Right atrium auricular region (tissue), 2 donors: ENCODE measurements around the gene RIPOR2. TPM values are rescaled to one million over a fixed set of nuclear protein-coding genes. Genes with fewer than 3 reads are reported as not detected.

Source experiments
- DNase-seq: peaks from one replicate; pipeline ENCODE4 v3.0.0-alpha.2; 2019; ENCODE audit warnings: low spot score
- H3K27ac ChIP-seq, 2 donors: fragments of 200-600 bp; sonication (generic); 1 replicate in 1 of 2; 2 replicates in 1 of 2; pipeline ENCODE4 v1.5.1; 2016 to 2019
- H3K27me3 ChIP-seq, 2 donors: fragments of 200-600 bp; sonication (generic); one replicate each; pipeline versions ENCODE4 v1.5.1 to v1.6.0; 2017 to 2019
- H3K36me3 ChIP-seq: fragments of 200-600 bp; sonication (generic); one replicate; pipeline ENCODE4 v1.5.1; 2016
- H3K4me1 ChIP-seq, 2 donors: fragments of 200-600 bp; sonication (generic); one replicate each; pipeline versions ENCODE4 v1.5.1 to v1.6.0; 2017 to 2019
- H3K4me3 ChIP-seq, 2 donors: fragments of 200-600 bp; sonication (generic); 1 replicate in 1 of 2; 2 replicates in 1 of 2; pipeline ENCODE4 v1.5.1; 2017 to 2019; ENCODE audit warnings: mild to moderate bottlenecking in 1 of 2, moderate library complexity in 1 of 2
- H3K9me3 ChIP-seq, 2 donors: fragments of 200-600 bp; sonication (generic); one replicate each; pipeline ENCODE4 v1.5.1; 2019
- total RNA-seq, 2 donors: library from RNA; depleted of rRNA; stranded (reverse); fragments of >200 nt; gene quantifications; one replicate each; pipeline ENCODE4 v1.1.0, GENCODE V29; 2016
- TF ChIP-seq, protein P1 (sequence below), 2 donors: fragments of 200-600 bp; sonication (generic); IDR thresholded peaks; one replicate each; pipeline ENCODE4 v1.5.1; 2019; ENCODE audit warnings: antibody characterized with exemption in 2 of 2

Gene RIPOR2
- total RNA-seq, 2 donors from 2014 or later = 2.4 to 7.3 TPM

DNA sequence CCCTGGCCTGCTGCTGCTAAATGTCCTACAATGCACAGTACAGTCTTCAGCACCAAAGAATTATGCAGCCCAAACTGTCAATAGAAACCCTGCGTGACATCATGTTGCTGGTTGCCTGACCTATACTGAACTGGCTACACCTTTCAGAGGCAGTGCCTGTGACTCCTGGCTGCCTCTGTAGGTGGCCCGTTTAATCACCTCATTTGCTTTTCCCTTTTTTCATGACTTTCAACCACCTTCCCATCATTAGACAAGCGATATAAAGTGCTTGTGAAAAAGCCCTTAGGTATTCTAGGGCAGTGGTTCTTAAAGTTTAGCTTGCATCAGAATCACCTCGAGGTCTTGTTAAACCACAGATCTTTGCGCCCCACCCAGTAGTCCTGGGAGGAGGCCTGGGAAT is 33.0 kb upstream of the RIPOR2 start:
- Histone ChIP-seq H3K4me3 (no peak overlapping the region), H3K9me3 (no peaks in the 10 kb centered on the region), H3K4me1 (no peaks in the 10 kb centered on the region), H3K27me3 (no peaks in the 10 kb centered on the region), H3K36me3 (no peaks in the 10 kb centered on the region), H3K27ac (no peak overlapping the region)
- no peak for DNase-seq
- TF ChIP-seq, protein P1, sequence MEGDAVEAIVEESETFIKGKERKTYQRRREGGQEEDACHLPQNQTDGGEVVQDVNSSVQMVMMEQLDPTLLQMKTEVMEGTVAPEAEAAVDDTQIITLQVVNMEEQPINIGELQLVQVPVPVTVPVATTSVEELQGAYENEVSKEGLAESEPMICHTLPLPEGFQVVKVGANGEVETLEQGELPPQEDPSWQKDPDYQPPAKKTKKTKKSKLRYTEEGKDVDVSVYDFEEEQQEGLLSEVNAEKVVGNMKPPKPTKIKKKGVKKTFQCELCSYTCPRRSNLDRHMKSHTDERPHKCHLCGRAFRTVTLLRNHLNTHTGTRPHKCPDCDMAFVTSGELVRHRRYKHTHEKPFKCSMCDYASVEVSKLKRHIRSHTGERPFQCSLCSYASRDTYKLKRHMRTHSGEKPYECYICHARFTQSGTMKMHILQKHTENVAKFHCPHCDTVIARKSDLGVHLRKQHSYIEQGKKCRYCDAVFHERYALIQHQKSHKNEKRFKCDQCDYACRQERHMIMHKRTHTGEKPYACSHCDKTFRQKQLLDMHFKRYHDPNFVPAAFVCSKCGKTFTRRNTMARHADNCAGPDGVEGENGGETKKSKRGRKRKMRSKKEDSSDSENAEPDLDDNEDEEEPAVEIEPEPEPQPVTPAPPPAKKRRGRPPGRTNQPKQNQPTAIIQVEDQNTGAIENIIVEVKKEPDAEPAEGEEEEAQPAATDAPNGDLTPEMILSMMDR (IDR thresholded peaks at IDR 0.05) = no peak

DNA sequence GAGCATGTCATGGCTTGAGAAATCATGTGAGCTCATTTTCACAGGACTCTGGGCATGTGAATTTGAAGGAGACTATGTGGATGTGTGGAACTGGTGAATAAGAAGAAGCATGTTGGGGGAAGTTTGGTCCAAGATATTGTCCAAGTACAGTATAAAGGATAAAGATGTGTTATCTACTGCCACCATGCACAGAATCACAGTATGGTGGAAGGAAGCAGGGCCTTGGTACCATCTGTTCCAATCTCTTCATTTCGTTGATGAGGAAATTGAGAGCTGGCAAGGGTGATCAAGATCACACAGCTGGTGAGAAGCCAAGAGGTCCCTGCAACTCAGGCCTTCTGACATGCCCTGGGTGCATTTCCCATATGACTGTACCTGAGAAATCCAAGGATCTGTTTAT is 31.5 kb upstream of the RIPOR2 start:
- Histone ChIP-seq H3K4me1 (no peaks in the 10 kb centered on the region), H3K4me3 (no peak overlapping the region), H3K27me3 (no peaks in the 10 kb centered on the region), H3K27ac (no peak overlapping the region), H3K9me3 (no peaks in the 10 kb centered on the region), H3K36me3 (no peaks in the 10 kb centered on the region)
- no peak for DNase-seq
- TF ChIP-seq, protein P1 (IDR thresholded peaks at IDR 0.05) = no peak

DNA sequence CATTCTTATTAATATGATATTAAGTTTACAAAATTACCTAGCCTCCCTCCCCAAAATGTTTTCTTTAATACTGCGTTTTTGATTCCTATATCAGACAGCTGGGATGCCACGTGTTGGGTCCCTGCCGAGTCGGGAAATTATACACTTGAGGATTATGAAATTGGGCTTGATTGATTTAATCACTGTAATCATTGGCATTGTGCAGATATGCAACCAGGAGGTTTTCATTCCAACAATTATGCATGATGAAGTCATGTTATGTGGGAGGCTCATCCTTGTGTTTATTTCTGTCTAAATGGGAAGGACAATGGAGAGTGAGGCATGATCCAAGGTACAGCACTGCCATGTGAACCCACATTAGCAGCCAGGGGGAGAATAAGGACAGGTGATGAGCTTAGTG is 30.6 kb upstream of the RIPOR2 start:
- TF ChIP-seq, protein P1 (IDR thresholded peaks at IDR 0.05) = no peak
- no peaks in the 10 kb centered on the region for H3K27me3 ChIP-seq
- no peak for DNase-seq

DNA sequence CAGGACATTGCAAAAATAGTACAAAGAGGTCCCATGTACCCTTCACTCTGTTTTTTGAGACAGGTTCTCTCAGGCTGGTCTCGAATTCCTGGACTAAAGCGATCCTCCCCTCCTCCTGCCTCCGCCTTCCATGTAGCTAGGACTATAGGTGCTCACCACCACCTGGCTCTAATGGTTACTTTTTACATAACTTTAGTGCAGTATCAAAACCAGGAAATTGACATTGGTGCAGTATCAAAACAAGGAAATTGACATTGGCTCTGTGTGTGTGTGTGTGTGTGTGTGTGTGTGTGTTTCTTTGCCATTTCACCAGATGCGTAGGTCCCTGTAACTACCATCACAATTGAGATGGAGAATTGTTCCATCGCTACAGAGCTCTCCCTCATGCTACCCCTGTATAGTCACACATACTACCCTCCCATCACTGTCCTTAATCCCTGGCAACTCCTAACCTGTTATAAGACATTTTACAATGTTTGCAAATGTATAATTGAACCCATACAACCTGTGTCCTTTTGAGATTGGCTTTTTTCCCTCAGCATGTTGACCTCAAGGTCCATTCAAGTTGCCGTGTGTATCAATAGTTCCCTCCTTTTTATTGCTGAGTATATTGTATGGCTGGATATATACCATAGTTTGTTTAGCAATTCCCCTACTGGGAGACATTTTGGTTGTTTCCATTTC is 28.3 kb upstream of the RIPOR2 start:
- TF ChIP-seq, protein P1 (IDR thresholded peaks at IDR 0.05) = no peak
- Histone ChIP-seq H3K36me3 (no peaks in the 10 kb centered on the region), H3K9me3 (no peaks in the 10 kb centered on the region), H3K27ac (no peak overlapping the region), H3K4me3 (no peak overlapping the region), H3K27me3 (no peaks in the 10 kb centered on the region), H3K4me1 (no peaks in the 10 kb centered on the region)
- DNase-seq = no peak

More for the DNA sequence above, 30.6 kb upstream of the RIPOR2 start:
- Histone ChIP-seq H3K4me3 (no peak overlapping the region), H3K9me3 (no peaks in the 10 kb centered on the region), H3K36me3 (no peaks in the 10 kb centered on the region), H3K27ac (no peak overlapping the region), H3K4me1 (no peaks in the 10 kb centered on the region)

DNA sequence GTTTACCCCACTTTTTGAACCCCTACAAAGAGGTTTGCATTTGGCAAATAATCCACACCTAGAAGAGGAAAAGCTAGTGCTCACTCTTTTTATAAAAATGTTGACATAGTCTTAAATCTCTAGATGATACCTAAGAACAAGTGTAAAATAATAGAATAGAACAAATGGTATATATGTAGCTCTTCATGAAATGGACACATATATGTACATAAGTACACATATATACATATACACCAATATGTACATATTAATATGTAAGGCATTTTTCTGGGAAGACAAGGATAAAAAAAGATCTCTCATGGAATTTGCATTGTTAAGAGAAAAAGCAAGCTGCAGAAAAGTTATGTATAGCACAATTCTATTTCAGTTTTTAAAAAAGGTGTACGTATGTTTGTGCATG is 27.6 kb upstream of the RIPOR2 start:
- Histone ChIP-seq H3K27me3 (no peaks in the 10 kb centered on the region), H3K4me1 (no peaks in the 10 kb centered on the region), H3K9me3 (no peaks in the 10 kb centered on the region), H3K27ac (no peak overlapping the region), H3K4me3 (no peak overlapping the region), H3K36me3 (no peaks in the 10 kb centered on the region)
- TF ChIP-seq, protein P1 (IDR thresholded peaks at IDR 0.05) = no peak
- no peak for DNase-seq

DNA sequence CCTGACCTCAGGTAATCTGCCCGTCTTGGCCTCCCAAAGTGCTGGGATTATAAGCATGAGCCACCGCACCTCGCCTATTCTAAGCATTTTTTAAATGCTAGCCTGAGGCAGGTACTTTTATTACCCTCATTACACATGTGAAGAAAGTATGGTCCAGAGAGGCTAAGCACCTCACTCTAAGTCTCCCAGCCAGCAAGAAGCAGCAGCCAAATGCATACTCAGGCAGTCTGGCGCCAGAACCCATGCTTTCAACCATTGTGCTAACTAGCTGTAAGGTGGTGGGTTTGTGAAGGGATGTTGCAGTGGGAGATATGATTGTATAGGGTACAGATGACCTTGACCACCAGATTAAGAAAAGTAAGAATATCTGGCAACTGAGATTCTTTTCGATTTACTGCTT is 26.1 kb upstream of the RIPOR2 start:
- Histone ChIP-seq H3K9me3 (no peaks in the 10 kb centered on the region), H3K36me3 (no peaks in the 10 kb centered on the region), H3K4me3 (no peak overlapping the region), H3K27ac (no peak overlapping the region), H3K27me3 (no peaks in the 10 kb centered on the region), H3K4me1 (no peaks in the 10 kb centered on the region)
- DNase-seq = no peak
- TF ChIP-seq, protein P1 (IDR thresholded peaks at IDR 0.05) = no peak
